Measurements from ENCODE around the gene BHLHA9. TPM values are rescaled to one million over a fixed set of nuclear protein-coding genes. Genes with fewer than 3 reads are reported as not detected.

Gene BHLHA9
- total RNA-seq, 4 donors from 2014 or later, result not detected

GRCh38 chr17:1273492-1274244, 3.4 kb downstream of the BHLHA9 start:
- peaks cover 12 to 20% (median 19%) of the 10 kb centered on the region in 3 donors for H3K27me3 ChIP-seq
- intact Hi-C loops (cut with DNase I; ENCODE audit: low total_unique reads) (no loop called here), in situ Hi-C loops (cut with MboI; ENCODE audit: low sequenced_read_pairs in 4 of 4) (loop anchor here (10.0 to 25.0 kb wide), 5 partner anchors 61 to 364 kb away; partner anchors contain the start of genes INPP5K (in 3 of the 4), RILP (in 2 of the 4), SCARF1 (in 2 of the 4) and SLC43A2 (in 2 of the 4))
- no peak for ATAC-seq
- no peak for TF ChIP-seq CTCF (IDR thresholded peaks at IDR 0.05 in 4 of 5, conservative IDR thresholded peaks at IDR 0.05 in 1 of 5)
- TF ChIP-seq POLR2A (IDR thresholded peaks at IDR 0.05), result no peak
- no peak overlapping the region for H3K4me3 ChIP-seq
- H3K27ac ChIP-seq, result no peak overlapping the region
- DNase-seq, result no peak
- H3K36me3 ChIP-seq, result no peaks in the 10 kb centered on the region
- H3K9me3 ChIP-seq, result no peaks in the 10 kb centered on the region
- H3K4me1 ChIP-seq, result no peaks in the 10 kb centered on the region

GRCh38 chr17:1274245-1274608, 4.0 kb downstream of the BHLHA9 start:
- Histone ChIP-seq H3K4me3 (no peak overlapping the region), H3K27me3 (peaks cover 12 to 20% (median 19%) of the 10 kb centered on the region in 3 donors), H3K36me3 (no peaks in the 10 kb centered on the region), H3K27ac (no peak overlapping the region), H3K9me3 (no peaks in the 10 kb centered on the region), H3K4me1 (no peaks in the 10 kb centered on the region)
- in situ Hi-C loops (cut with MboI; ENCODE audit: low sequenced_read_pairs in 4 of 4), result loop anchor here (10.0 to 25.0 kb wide), 5 partner anchors 61 to 363 kb away; partner anchors contain the start of genes INPP5K (in 3 of the 4), RILP (in 2 of the 4), SCARF1 (in 2 of the 4) and SLC43A2 (in 2 of the 4)
- DNase-seq (no peak), ATAC-seq (no peak)
- no peak for TF ChIP-seq CTCF (IDR thresholded peaks at IDR 0.05 in 4 of 5, conservative IDR thresholded peaks at IDR 0.05 in 1 of 5)
- TF ChIP-seq POLR2A (IDR thresholded peaks at IDR 0.05), result no peak
- intact Hi-C loops (cut with DNase I; ENCODE audit: low total_unique reads), result no loop called here

GRCh38 chr17:1275205-1275961, 5.1 kb downstream of the BHLHA9 start:
- DNase-seq (no peak), ATAC-seq (no peak)
- no peak overlapping the region for H3K4me3 ChIP-seq
- H3K27me3 ChIP-seq, result peaks cover 7 to 13% (median 8%) of the 10 kb centered on the region in 3 donors
- H3K27ac ChIP-seq, result no peak overlapping the region
- in situ Hi-C loops (cut with MboI; ENCODE audit: low sequenced_read_pairs in 4 of 4), result loop anchor here in 2 of 4 donors (10.0 kb wide), 2 partner anchors 59 to 239 kb away; partner anchors contain the start of gene INPP5K (in 2 of the 2)
- TF ChIP-seq CTCF (IDR thresholded peaks at IDR 0.05 in 4 of 5, conservative IDR thresholded peaks at IDR 0.05 in 1 of 5) (no peak), POLR2A (IDR thresholded peaks at IDR 0.05) (no peak)
- no peaks in the 10 kb centered on the region for H3K4me1 ChIP-seq
- no peaks in the 10 kb centered on the region for H3K36me3 ChIP-seq
- no peaks in the 10 kb centered on the region for H3K9me3 ChIP-seq
- intact Hi-C loops (cut with DNase I; ENCODE audit: low total_unique reads), result loop anchor here (5.0 kb wide), 2 partner anchors 57 to 257 kb away; no protein-coding TSS in a partner anchor

- Histone ChIP-seq H3K4me3 (no peak overlapping the region), H3K4me1 (no peaks in the 10 kb centered on the region), H3K36me3 (no peaks in the 10 kb centered on the region), H3K9me3 (no peaks in the 10 kb centered on the region), H3K27ac (no peak overlapping the region), H3K27me3 (peaks cover 5 to 12% (median 8%) of the 10 kb centered on the region in 3 donors)
- DNase-seq, result peak in 1 of 2 donors; percentile 46
- TF ChIP-seq CTCF (IDR thresholded peaks at IDR 0.05 in 4 of 5, conservative IDR thresholded peaks at IDR 0.05 in 1 of 5) (peak; percentile 62 to 91 (median 80)), POLR2A (IDR thresholded peaks at IDR 0.05) (no peak)
- ATAC-seq, result peak; percentile 71 to 77
- intact Hi-C loops (cut with DNase I; ENCODE audit: low total_unique reads), result loop anchor here (2.0 to 5.0 kb wide), 3 partner anchors 56 to 287 kb away; partner anchors contain the start of gene PITPNA
- in situ Hi-C loops (cut with MboI; ENCODE audit: low sequenced_read_pairs in 4 of 4), result loop anchor here in 2 of 4 donors (10.0 kb wide), 2 partner anchors 59 to 239 kb away; partner anchors contain the start of gene INPP5K (in 2 of the 2)
Measured at GRCh38 chr17:1275962-1276736, 5.9 kb downstream of the BHLHA9 start.

Data from gastrocnemius medialis (tissue), 4 donors.